ENCODE data around the gene PHGDH. TPM values are rescaled to one million over a fixed set of nuclear protein-coding genes. Genes with fewer than 3 reads are reported as not detected.

Gene PHGDH
- total RNA-seq, 1 donor from 2014 or later = 61.6 TPM

DNA sequence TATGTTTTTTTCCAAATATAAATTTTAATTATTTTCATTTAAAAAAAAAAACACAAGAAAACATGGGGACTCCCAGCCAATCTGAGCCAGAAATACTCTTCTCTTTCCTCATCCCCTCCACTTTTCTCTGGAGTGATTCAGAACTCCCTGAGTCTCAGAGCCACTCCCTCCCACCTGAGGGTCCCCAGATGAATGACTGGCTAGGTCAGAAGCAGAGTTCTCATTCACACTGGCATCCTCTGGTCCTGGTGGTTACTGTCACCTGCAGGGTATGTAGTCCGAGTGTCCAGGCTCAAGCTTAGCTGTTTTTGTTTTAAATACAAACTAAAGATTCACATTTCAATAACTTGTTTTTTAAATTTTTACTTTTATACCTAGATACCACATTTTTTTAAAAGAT lies 50.7 kb downstream of the PHGDH start:
- Mint-ChIP-seq H3K27ac (no peak overlapping the region), H3K4me3 (ENCODE audit: low read depth) (no peak overlapping the region), H3K4me1 (ENCODE audit: low read depth) (no peaks in the 10 kb centered on the region), H3K9me3 (no peaks in the 10 kb centered on the region), H3K36me3 (ENCODE audit: low read depth) (no peaks in the 10 kb centered on the region), H3K27me3 (ENCODE audit: low read depth) (peaks cover 56% of the 10 kb centered on the region)
- DNase-seq (ENCODE audit: low spot score) = no peak
- intact Hi-C loops (cut with micrococcal nuclease) = no loop called here

DNA sequence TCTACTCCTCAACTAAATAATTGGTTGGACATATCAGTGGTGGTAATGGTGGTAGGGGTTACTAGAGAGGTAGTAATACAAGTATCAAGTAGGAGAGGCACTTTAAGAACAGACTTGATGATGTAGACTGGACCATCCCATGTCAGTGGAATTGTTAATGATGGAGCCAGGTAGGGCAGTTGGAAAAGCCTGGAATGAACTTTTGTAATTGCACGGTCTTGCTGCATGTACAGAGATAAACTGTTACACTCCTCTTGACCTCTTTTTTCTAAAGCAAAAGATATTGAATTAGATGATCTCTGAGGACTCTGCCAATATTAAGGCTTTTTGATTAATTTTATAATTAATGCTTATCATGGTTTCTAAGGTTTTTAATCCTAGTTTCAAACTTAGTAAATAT lies 51.2 kb downstream of the PHGDH start:
- Mint-ChIP-seq H3K4me1 (ENCODE audit: low read depth) (no peaks in the 10 kb centered on the region), H3K4me3 (ENCODE audit: low read depth) (no peak overlapping the region), H3K27me3 (ENCODE audit: low read depth) (peaks cover 52% of the 10 kb centered on the region), H3K36me3 (ENCODE audit: low read depth) (no peaks in the 10 kb centered on the region), H3K9me3 (no peaks in the 10 kb centered on the region), H3K27ac (no peak overlapping the region)
- intact Hi-C loops (cut with micrococcal nuclease) = no loop called here
- DNase-seq (ENCODE audit: low spot score) = no peak

DNA sequence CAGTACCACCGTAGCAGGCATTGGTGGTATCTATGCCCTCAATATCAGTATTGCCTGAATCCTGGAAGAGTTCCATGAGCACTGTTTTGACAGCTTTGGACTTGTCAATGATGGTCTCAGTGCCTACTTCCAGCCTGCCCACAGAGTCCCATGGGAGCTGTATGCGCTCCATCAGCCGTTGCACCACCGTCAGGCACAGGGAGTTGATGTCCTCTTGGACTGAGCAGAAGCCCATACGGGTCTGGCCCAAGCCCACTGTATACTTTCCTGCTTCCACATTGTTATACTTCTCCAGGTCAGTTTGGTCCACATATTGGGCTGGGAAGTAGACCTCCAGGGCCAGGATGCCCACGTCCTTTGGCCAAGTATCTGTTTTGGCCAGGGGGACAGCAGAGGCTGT lies 52.5 kb downstream of the PHGDH start:
- DNase-seq (ENCODE audit: low spot score) = no peak
- Mint-ChIP-seq H3K9me3 (no peaks in the 10 kb centered on the region), H3K4me3 (ENCODE audit: low read depth) (no peak overlapping the region), H3K27me3 (ENCODE audit: low read depth) (peaks cover 60% of the 10 kb centered on the region), H3K27ac (no peak overlapping the region), H3K4me1 (ENCODE audit: low read depth) (no peaks in the 10 kb centered on the region), H3K36me3 (ENCODE audit: low read depth) (no peaks in the 10 kb centered on the region)
- intact Hi-C loops (cut with micrococcal nuclease) = no loop called here

DNA sequence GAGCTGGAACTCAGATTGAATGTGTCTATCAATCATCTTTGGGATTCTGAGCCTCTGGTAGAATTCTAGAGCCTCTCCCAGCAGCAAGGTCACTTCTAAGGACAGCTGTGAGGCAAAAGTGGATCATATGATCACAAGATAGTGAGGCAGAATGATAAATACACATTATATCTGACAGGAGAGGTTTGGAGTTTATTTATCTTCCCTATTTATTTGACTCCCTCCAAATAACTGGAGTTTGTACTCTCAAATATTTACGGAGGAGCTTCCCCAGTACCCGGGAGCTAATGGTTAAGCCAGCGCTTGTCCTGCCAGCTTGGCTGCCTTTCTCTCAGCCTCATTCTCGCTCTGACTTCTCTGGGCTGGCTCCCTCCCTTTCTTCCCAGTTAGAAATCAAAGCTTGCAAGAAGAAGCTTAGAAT lies 54.6 kb downstream of the PHGDH start:
- intact Hi-C loops (cut with micrococcal nuclease) = no loop called here
- DNase-seq (ENCODE audit: low spot score) = no peak
- Mint-ChIP-seq H3K9me3 (no peaks in the 10 kb centered on the region), H3K4me1 (ENCODE audit: low read depth) (no peaks in the 10 kb centered on the region), H3K4me3 (ENCODE audit: low read depth) (no peak overlapping the region), H3K27ac (no peak overlapping the region), H3K36me3 (ENCODE audit: low read depth) (no peaks in the 10 kb centered on the region), H3K27me3 (ENCODE audit: low read depth) (peaks cover 52% of the 10 kb centered on the region)

DNA sequence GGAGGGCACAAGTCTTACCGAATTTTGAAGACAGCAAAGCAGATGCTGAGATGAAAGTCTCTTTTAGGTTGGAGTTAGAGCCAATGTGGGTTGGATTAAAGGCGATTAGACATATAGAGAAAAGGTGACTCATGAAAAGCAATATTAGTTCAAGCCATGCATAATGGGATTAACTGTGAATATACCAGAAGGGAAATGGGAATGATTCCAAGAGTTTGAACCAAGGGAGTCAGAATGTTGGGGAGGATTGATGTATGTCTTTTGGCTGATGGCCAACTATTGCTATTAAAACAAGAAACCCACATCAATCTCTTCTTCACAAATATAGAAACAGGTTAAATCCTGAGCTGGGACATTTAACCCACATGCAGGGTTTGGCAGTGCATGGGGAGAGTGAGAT lies 55.8 kb downstream of the PHGDH start:
- DNase-seq (ENCODE audit: low spot score) = no peak
- intact Hi-C loops (cut with micrococcal nuclease) = no loop called here
- Mint-ChIP-seq H3K4me3 (ENCODE audit: low read depth) (no peak overlapping the region), H3K4me1 (ENCODE audit: low read depth) (no peaks in the 10 kb centered on the region), H3K36me3 (ENCODE audit: low read depth) (no peaks in the 10 kb centered on the region), H3K27me3 (ENCODE audit: low read depth) (peaks cover 49% of the 10 kb centered on the region), H3K9me3 (no peaks in the 10 kb centered on the region), H3K27ac (no peak overlapping the region)

DNA sequence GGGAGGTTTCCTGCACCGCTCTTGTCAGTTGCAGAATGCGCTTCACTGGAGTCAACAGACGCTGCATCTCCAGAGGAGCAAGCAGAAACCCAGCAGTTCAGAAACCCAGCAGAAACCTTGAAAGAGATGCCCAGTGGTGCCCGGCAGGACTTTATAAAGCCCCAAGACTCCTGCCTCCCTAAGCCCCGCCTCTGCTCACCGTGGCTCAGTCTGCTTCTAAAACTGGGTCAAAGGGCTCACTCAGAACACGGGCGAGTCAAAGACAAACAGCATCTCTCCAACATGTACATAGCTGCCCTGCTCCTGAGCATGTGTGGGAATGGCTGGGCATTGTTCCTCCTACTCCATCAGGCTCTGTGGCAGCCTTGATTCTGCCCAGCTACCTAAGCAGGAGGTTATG lies 57.0 kb downstream of the PHGDH start, which contains the start of gene HMGCS2:
Gene HMGCS2, minus strand, starts transcription at position 128 of the 400 bp plus-strand sequence. Its CDS starts 61 bp downstream, at position 67.
- no peaks in the 10 kb centered on the region for H3K36me3 Mint-ChIP-seq (ENCODE audit: low read depth)
- H3K9me3 Mint-ChIP-seq = no peaks in the 10 kb centered on the region
- no peak within 1 kb of the TSS for H3K4me3 Mint-ChIP-seq (ENCODE audit: low read depth)
- H3K27me3 Mint-ChIP-seq (ENCODE audit: low read depth) = peaks cover 47% of the 10 kb centered on the region
- DNase-seq (ENCODE audit: low spot score) = no peak
- H3K4me1 Mint-ChIP-seq (ENCODE audit: low read depth) = no peaks in the 10 kb centered on the region
- intact Hi-C loops (cut with micrococcal nuclease) = no loop called here
- no peak within 1 kb of the TSS for H3K27ac Mint-ChIP-seq

DNA sequence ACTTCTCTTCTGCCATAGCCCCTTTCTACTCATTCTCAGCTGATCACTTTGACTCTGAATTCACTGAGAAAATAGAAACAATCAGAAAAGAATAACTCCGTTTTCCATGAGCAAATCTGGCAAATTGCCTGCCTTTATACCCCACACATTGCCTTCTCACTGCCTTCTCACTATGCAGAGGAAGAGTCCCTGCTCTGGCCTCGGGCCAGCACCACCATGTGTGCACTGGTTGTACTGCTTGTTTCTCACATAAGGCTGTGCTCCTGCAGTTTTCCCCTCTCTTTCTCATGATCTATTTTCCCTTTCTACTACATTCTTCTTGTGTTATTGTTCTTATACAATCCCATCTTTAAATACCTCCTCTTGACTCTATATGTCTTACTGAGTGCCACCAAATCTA lies 59.3 kb downstream of the PHGDH start:
- DNase-seq (ENCODE audit: low spot score) = no peak
- no peaks in the 10 kb centered on the region for H3K4me1 Mint-ChIP-seq (ENCODE audit: low read depth)
- H3K36me3 Mint-ChIP-seq (ENCODE audit: low read depth) = no peaks in the 10 kb centered on the region

DNA sequence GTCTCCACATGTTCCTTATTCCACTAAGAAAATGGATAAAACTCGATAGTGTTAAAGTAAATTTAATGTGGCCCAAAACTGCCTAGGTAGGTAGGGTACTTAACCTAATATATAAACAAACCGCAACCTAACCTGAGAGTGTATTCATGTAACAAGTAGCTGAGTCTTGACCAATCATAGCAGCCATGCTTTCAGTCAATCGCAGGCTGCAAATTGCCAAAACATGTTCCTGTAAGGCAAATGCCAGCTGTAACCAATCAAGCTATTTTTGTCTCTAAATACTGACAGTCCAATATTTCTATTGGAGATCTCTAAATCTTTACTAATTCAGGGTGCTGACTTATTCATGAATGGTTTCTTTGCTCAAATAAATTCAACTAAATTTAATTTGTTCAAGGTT lies 60.0 kb downstream of the PHGDH start:
- no peaks in the 10 kb centered on the region for H3K36me3 Mint-ChIP-seq (ENCODE audit: low read depth)
- H3K27me3 Mint-ChIP-seq (ENCODE audit: low read depth) = peaks cover 32% of the 10 kb centered on the region
- intact Hi-C loops (cut with micrococcal nuclease) = no loop called here

More for the DNA sequence above, 59.3 kb downstream of the PHGDH start:
- Mint-ChIP-seq H3K27me3 (ENCODE audit: low read depth) (peaks cover 35% of the 10 kb centered on the region), H3K27ac (no peak overlapping the region), H3K9me3 (no peaks in the 10 kb centered on the region), H3K4me3 (ENCODE audit: low read depth) (no peak overlapping the region)
- intact Hi-C loops (cut with micrococcal nuclease) = no loop called here

DNA sequence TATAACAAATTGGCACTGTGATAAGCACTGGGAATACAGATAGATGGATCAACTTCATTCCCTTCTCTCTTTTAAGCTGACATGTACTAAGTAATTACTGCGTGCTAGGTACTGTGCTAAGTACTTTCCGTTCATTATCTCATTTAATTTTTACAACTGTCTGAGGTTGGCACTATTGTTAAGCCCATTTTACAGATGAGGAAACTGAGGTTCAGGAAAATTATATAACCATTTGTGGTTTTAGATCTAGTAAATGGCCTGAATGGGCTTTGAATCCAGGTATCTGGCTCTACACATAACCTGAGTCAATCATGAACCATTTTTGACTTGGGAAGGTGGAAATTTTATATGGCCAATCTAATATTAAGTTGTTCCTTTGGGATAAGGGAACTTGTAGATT lies 60.6 kb downstream of the PHGDH start:
- no peaks in the 10 kb centered on the region for H3K9me3 Mint-ChIP-seq
- no peaks in the 10 kb centered on the region for H3K36me3 Mint-ChIP-seq (ENCODE audit: low read depth)
- peaks cover 27% of the 10 kb centered on the region for H3K27me3 Mint-ChIP-seq (ENCODE audit: low read depth)
- H3K27ac Mint-ChIP-seq = no peak overlapping the region
- H3K4me3 Mint-ChIP-seq (ENCODE audit: low read depth) = no peak overlapping the region
- intact Hi-C loops (cut with micrococcal nuclease) = no loop called here
- no peak for DNase-seq (ENCODE audit: low spot score)
- H3K4me1 Mint-ChIP-seq (ENCODE audit: low read depth) = no peaks in the 10 kb centered on the region

More for the DNA sequence above, 60.0 kb downstream of the PHGDH start:
- DNase-seq (ENCODE audit: low spot score) = no peak
- Mint-ChIP-seq H3K9me3 (no peaks in the 10 kb centered on the region), H3K4me3 (ENCODE audit: low read depth) (no peak overlapping the region), H3K27ac (no peak overlapping the region), H3K4me1 (ENCODE audit: low read depth) (no peaks in the 10 kb centered on the region)

DNA sequence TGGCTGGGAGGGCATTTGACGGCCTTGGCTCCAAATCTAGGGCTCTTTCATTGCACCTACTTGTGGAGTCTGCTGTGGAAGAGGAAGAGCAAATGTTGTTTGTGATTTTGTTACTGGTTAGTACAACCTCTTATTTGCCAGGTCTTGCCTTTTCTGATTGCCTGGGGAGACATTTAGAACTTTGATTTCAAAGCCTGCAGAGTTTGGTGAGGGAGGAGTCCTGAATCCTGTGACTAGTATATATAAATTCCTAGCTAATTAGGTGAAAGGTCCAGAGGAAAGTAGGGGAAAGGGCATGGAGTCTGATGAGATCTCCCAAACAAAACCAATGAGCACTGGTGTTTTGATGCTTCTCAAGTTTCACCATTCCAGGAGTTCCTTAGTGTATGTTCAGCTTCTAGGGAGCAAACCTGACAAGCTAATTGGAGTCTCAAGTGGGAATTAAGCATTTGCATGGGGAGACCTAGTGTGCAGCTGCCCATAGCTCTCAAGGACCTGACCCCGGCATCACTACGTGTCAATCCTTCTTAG lies 62.0 kb downstream of the PHGDH start:
- no peaks in the 10 kb centered on the region for H3K36me3 Mint-ChIP-seq (ENCODE audit: low read depth)
- peaks cover 19% of the 10 kb centered on the region for H3K27me3 Mint-ChIP-seq (ENCODE audit: low read depth)
- no peaks in the 10 kb centered on the region for H3K4me1 Mint-ChIP-seq (ENCODE audit: low read depth)
- H3K4me3 Mint-ChIP-seq (ENCODE audit: low read depth) = no peak overlapping the region
- no peak overlapping the region for H3K27ac Mint-ChIP-seq
- no peak for DNase-seq (ENCODE audit: low spot score)
- intact Hi-C loops (cut with micrococcal nuclease) = no loop called here
- no peaks in the 10 kb centered on the region for H3K9me3 Mint-ChIP-seq

DNA sequence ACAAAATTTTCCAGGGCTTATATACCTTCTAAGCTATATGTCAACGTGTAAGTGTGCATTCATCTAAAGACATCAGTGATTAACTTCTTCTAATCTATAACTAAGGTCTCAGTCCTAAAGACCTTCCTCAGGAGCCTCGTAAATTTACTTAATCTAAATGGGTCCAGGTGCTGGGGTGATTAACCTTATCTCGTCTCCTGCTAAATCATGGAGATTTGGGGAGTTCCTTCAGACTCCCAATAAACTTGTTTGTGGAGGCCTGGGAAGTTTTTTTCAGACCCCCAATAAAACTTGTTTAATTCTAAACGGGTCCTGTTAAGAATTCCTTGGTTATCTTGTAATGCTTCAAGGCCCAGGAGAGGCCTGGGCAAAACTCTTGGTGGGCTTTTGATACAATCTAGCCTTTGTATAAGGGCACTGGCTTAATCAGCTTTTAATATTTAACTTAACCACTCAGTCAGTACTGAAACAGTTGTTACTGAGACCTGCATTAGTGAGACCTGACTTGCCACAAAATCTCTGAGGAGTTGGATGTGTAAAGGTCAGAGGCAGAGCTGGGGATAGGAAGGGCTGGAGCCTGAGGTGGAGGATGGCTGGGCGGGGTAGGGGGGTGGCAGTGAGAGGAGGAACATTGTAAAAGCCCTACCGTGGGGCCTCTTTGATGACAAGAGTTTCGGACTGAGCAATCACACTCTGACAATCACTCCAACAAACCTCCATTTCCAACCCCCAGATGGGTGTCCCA lies 63.2 kb downstream of the PHGDH start:
- DNase-seq (ENCODE audit: low spot score) = no peak
- no peaks in the 10 kb centered on the region for H3K36me3 Mint-ChIP-seq (ENCODE audit: low read depth)
- H3K27me3 Mint-ChIP-seq (ENCODE audit: low read depth) = peaks cover 20% of the 10 kb centered on the region
- intact Hi-C loops (cut with micrococcal nuclease) = no loop called here
- no peak overlapping the region for H3K27ac Mint-ChIP-seq
- no peaks in the 10 kb centered on the region for H3K9me3 Mint-ChIP-seq
- peaks cover 3% of the 10 kb centered on the region for H3K4me1 Mint-ChIP-seq (ENCODE audit: low read depth)
- no peak overlapping the region for H3K4me3 Mint-ChIP-seq (ENCODE audit: low read depth)

DNA sequence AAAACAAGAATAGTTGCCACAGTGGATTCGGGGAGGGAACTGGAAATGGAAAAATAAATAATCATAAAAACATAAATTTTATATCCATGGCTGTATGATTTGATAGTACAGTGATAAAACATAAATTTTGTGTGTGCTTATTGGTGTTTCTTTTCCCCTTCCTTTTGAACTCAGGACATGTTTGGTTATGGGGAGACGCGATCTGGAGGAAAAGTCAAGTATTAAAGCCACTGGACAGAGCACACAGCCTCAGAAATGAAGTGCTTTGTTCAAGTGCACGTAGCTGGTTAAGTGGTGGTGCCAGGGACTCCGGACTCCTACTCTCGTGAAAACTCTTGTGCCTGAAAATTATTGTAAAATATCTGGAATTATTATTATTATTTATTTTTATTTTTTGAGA lies 66.6 kb downstream of the PHGDH start:
- peaks cover 30% of the 10 kb centered on the region for H3K27me3 Mint-ChIP-seq (ENCODE audit: low read depth)
- no peak for DNase-seq (ENCODE audit: low spot score)
- H3K4me3 Mint-ChIP-seq (ENCODE audit: low read depth) = no peak overlapping the region
- H3K9me3 Mint-ChIP-seq = no peaks in the 10 kb centered on the region
- H3K4me1 Mint-ChIP-seq (ENCODE audit: low read depth) = peaks cover 6% of the 10 kb centered on the region
- no peaks in the 10 kb centered on the region for H3K36me3 Mint-ChIP-seq (ENCODE audit: low read depth)
- intact Hi-C loops (cut with micrococcal nuclease) = no loop called here
- no peak overlapping the region for H3K27ac Mint-ChIP-seq

DNA sequence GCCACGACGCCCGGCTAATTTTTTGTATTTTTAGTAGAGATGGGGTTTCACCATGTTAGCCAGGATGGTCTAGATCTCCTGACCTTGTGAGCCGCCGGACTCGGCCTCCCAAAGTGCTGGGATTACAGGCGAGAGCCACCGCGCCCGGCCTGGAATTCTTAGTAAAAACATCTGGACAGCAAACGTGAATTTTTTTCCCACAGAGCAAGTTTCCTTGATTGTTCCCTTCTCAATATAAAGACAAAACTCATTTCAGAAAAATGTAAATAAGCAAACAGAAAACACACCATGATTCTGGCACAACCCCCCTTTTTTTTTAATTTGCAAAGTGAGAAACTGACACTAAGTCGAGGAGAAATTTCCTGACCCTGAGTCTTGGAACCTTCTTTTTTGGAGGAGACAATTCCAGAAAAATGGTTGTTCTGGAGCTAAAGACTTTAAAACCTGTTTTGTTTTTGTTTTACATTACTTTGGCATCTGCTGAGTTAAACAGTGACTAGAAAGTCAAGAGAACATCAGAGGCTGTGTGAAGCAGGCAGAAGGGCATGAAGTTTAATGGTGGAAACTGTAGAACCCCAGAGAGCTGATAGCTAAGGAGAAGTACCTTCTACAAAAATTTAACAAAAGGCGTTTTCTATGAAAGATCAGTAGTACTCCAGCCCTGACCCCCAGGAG lies 67.3 kb downstream of the PHGDH start:
- H3K4me1 Mint-ChIP-seq (ENCODE audit: low read depth) = peaks cover 11% of the 10 kb centered on the region
- no peaks in the 10 kb centered on the region for H3K36me3 Mint-ChIP-seq (ENCODE audit: low read depth)
- H3K9me3 Mint-ChIP-seq = no peaks in the 10 kb centered on the region
- no peak for DNase-seq (ENCODE audit: low spot score)
- H3K27ac Mint-ChIP-seq = no peak overlapping the region
- no peak overlapping the region for H3K4me3 Mint-ChIP-seq (ENCODE audit: low read depth)
- intact Hi-C loops (cut with micrococcal nuclease) = no loop called here
- peaks cover 33% of the 10 kb centered on the region for H3K27me3 Mint-ChIP-seq (ENCODE audit: low read depth)
